GM13977 (cell line): ENCODE results near the gene NMNAT2.

ENCODE experiments used
- DNase-seq: peaks from one replicate; pipeline ENCODE4 v3.0.0; 2012; ENCODE audit warnings: low spot score
- in situ Hi-C: fragments of 300-500 bp; cut with MboI; formaldehyde crosslinking; loops from one replicate; pipeline ENCODE4 v1.12.0; 2022; ENCODE audit warnings: low sequenced_read_pairs, low pct_unique_long_range_greater_than_20kb, mixed read lengths, inconsistent platforms; ENCODE audit not compliant: unreplicated experiment
- TF ChIP-seq, protein P1 (sequence below): IDR thresholded peaks from 2 replicates; pipeline ENCODE4 v1.5.1; 2012; ENCODE audit warnings: mild to moderate bottlenecking, control low read depth; ENCODE audit not compliant: insufficient read depth; ENCODE audit errors: extremely low read depth, missing control alignments

NMNAT2 gene

DNA sequence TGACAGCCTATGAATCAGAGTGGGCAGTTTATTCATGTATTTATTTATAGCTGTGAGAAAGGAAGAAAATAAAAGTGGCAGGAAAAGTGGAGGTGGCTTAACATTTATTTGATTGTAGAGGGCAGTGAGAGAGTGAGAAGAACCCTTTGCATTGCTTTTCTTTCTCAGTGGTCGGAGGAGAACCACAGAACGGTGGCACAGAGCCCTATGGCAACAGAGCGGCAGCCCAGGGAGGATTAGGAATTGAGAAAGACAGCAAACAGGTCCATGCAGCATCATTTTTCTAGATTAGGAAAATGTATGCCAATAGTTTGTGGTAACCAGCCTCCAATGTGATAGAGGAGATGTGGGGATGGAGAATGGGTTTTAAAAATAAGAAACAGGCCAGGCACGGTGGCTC lies 53.1 kb downstream of the NMNAT2 start:
- in situ Hi-C loops, result no loop called here
- TF ChIP-seq, protein P1, sequence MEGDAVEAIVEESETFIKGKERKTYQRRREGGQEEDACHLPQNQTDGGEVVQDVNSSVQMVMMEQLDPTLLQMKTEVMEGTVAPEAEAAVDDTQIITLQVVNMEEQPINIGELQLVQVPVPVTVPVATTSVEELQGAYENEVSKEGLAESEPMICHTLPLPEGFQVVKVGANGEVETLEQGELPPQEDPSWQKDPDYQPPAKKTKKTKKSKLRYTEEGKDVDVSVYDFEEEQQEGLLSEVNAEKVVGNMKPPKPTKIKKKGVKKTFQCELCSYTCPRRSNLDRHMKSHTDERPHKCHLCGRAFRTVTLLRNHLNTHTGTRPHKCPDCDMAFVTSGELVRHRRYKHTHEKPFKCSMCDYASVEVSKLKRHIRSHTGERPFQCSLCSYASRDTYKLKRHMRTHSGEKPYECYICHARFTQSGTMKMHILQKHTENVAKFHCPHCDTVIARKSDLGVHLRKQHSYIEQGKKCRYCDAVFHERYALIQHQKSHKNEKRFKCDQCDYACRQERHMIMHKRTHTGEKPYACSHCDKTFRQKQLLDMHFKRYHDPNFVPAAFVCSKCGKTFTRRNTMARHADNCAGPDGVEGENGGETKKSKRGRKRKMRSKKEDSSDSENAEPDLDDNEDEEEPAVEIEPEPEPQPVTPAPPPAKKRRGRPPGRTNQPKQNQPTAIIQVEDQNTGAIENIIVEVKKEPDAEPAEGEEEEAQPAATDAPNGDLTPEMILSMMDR, result no peak
- no peak for DNase-seq

DNA sequence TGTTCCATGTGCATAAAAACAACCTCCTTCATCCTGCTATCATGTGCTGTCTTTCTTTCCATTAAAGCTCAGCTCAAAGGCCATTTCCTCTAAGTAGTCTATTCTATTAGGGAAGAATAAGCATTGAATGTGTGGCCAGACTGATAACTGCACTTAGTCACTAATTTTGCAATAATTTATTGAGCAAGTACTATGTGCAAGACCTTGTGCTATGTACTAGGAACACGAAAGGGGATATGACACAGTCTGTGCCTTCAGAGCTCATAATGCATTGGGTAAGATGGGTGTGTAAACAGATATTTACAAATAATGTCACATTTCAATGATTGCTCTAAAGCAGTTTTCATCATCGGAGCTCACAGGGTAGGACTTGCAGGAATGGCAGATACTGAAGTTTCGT lies 54.2 kb downstream of the NMNAT2 start:
- in situ Hi-C loops, result no loop called here
- no peak for DNase-seq
- TF ChIP-seq, protein P1, result no peak

GRCh38 chr1:183361081-183361480 lies 57.1 kb downstream of the NMNAT2 start:
- in situ Hi-C loops, result no loop called here
- DNase-seq, result no peak
- TF ChIP-seq, protein P1, result no peak

- no peak for DNase-seq
- in situ Hi-C loops, result no loop called here
- TF ChIP-seq, protein P1, result no peak
Measured at GRCh38 chr1:183360473-183360872, 57.7 kb downstream of the NMNAT2 start.

DNA sequence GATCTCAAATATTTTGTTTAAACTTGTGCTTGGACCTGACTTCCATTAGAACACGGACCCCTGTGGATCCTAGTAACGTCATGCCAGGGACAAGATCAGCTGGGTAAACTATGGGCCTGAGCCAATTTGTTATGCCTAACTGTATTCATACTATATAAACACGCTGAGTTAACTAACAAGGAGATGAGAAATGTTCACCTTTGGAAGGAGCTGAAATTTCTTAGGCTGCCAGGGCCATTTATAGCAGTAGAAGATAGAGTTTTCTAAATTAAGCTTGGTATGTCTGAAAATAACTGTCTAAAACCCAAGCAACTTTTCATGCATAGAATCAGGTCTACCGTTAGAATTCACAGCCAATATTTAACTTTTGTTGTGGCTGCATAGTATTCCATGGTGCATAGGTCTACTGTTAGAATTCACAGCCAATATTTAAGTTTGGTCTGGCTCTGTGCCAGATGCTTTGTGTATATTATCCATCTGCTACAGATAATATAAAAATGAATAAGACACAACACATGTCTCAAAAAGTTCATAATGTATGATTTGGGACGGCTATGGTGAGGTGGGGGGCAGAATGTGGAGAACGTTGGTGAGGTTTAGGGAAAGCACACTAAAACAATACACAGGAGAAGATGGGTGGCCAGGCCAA lies 61.5 kb downstream of the NMNAT2 start:
- TF ChIP-seq, protein P1, result no peak
- no peak for DNase-seq
- in situ Hi-C loops, result no loop called here

DNA sequence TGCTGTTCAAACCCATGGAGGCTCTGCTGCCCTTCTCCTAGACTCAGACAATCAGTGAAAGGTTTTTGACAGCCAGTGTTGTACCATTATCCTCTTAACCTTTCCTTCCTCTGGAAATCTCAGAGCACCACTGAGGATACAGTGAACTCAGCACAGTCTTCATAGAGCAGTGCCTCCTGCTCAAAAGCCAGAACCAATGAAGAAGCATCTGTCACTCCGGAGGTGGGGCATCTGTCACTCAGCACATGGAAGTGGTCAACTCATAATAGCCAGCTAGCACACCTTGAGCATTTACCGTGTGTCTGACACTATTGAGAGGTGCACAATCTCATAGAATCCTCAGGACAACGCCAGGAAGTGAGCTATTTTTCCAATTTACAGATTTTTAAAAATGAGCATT lies 62.4 kb downstream of the NMNAT2 start:
- TF ChIP-seq, protein P1, result no peak
- in situ Hi-C loops, result no loop called here
- DNase-seq, result no peak

DNA sequence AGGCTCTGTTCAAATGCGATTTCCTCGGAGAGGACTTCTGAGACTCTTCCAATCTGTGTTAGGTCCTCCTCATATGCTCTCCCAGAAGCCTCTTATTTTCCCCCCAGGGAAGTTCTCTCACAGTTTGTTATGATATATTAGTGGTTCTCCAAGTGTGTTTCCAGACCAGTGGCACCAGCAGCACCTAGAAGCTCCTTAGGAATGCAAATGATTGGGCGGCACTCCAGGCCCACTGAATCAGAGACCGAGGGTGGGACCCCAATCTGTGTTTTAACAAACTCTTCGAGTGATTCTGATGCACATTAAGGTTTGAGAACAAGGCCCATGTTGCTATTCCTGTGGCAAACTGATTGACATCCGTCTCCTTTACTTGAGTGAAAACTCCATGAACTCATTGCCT lies 63.0 kb downstream of the NMNAT2 start:
- DNase-seq, result no peak
- TF ChIP-seq, protein P1, result no peak
- in situ Hi-C loops, result no loop called here
